HG03565 (cell line): ENCODE data around the gene P3H1.
"Not testable (repeated sequence)": the region's sequence is repeated elsewhere in the genome, so short reads cannot be mapped to it uniquely, and the experiment has no call there.

ENCODE experiments used
- ATAC-seq: cut with Tn5 transposase; IDR thresholded peaks from one replicate; pipeline ENCODE4 v1.9.1; 2021; ENCODE audit warnings: mild to moderate bottlenecking, moderate library complexity; ENCODE audit not compliant: unreplicated experiment

The P3H1 gene

GRCh38 chr1:42766741-42767509 is at the start of gene P3H1, which contains the start of gene C1orf50:
Gene P3H1, minus strand, starts transcription at chr1:42767028. Its CDS starts 57 bp downstream, at chr1:42766971.
Gene C1orf50, plus strand, starts transcription at chr1:42767249. Its CDS starts 63 bp downstream, at chr1:42767312.
- peak; percentile 82 for ATAC-seq

- ATAC-seq: no peak
Observed at GRCh38 chr1:42815941-42816584, 49.2 kb upstream of the P3H1 start.

- ATAC-seq: not testable (repeated sequence)
Observed at GRCh38 chr1:42814815-42815214, 48.0 kb upstream of the P3H1 start.

- ATAC-seq: no peak
Observed at GRCh38 chr1:42807056-42807668, 40.3 kb upstream of the P3H1 start.

GRCh38 chr1:42806593-42806992 is 39.8 kb upstream of the P3H1 start:
- no peak for ATAC-seq

GRCh38 chr1:42806171-42806570 is 39.3 kb upstream of the P3H1 start:
- no peak for ATAC-seq

- ATAC-seq: no peak
Observed at GRCh38 chr1:42801832-42802473, 35.1 kb upstream of the P3H1 start.

- ATAC-seq: no peak
Observed at GRCh38 chr1:42797979-42798378, 31.2 kb upstream of the P3H1 start.

- no peak for ATAC-seq
Observed at GRCh38 chr1:42797414-42797813, 30.6 kb upstream of the P3H1 start.

- no peak for ATAC-seq
Observed at GRCh38 chr1:42793824-42794223, 27.0 kb upstream of the P3H1 start.

- no peak for ATAC-seq
Observed at GRCh38 chr1:42788021-42788420, 21.2 kb upstream of the P3H1 start.

GRCh38 chr1:42786097-42786496 is 19.3 kb upstream of the P3H1 start:
- no peak for ATAC-seq

GRCh38 chr1:42784946-42785693 is 18.3 kb upstream of the P3H1 start, which contains the start of gene TMEM269:
Gene TMEM269, plus strand, starts transcription at chr1:42784991. Its CDS starts 4,903 bp downstream, at chr1:42789894.
- ATAC-seq: no peak

- no peak for ATAC-seq
Observed at GRCh38 chr1:42784547-42784945, 17.7 kb upstream of the P3H1 start.

GRCh38 chr1:42783092-42783491 is 16.3 kb upstream of the P3H1 start:
- ATAC-seq: no peak

- no peak for ATAC-seq
Observed at GRCh38 chr1:42780176-42780575, 13.3 kb upstream of the P3H1 start.

- no peak for ATAC-seq
Observed at GRCh38 chr1:42779725-42780124, 12.9 kb upstream of the P3H1 start.

GRCh38 chr1:42777852-42778251 is 11.0 kb upstream of the P3H1 start:
- ATAC-seq: no peak

GRCh38 chr1:42776502-42776901 is 9.7 kb upstream of the P3H1 start:
- no peak for ATAC-seq

- ATAC-seq: no peak
Observed at GRCh38 chr1:42774928-42775526, 8.2 kb upstream of the P3H1 start.
